Endothelial cell of umbilical vein (primary cell): ENCODE results near the gene SUCNR1. TPM values are rescaled to one million over a fixed set of nuclear protein-coding genes. Genes with fewer than 3 reads are reported as not detected.

ENCODE experiments used
- BruUV-seq: library from RNA; stranded (reverse); fragments of 400-500 nt; replicated peaks from 2 replicates; lab custom pipeline; 2021; lab: Mats Ljungman, UMichigan
- CTCF ChIA-PET: fragments of 300-600, 350-600 bp; sonication (Branson Sonifier 250); formaldehyde crosslinking; loops from one replicate; lab custom pipeline; 2021; ENCODE audit warnings: antibody characterized with exemption, inconsistent platforms; lab: Charles Lee
- POLR2A ChIA-PET: fragments of 300-600, 350-600 bp; sonication (Branson Sonifier 250); formaldehyde crosslinking; loops from one replicate; lab custom pipeline; 2021; ENCODE audit warnings: antibody characterized with exemption, inconsistent platforms; lab: Charles Lee
- DNase-seq: peaks from one replicate; pipeline ENCODE4 v3.0.0-alpha.2; 2011; ENCODE audit warnings: low read depth, low spot score
- FAIRE-seq: peaks from 2 replicates; lab custom pipeline; 2011; peaks lifted over from hg19 to GRCh38; lab: Jason Lieb, UNC
- H2AFZ ChIP-seq: 2 replicates; pipeline ENCODE4 v1.6.0; 2012; ENCODE audit warnings: low read depth, low read length, control low read depth, inconsistent platforms
- H3K27ac ChIP-seq: 2 replicates; pipeline ENCODE4 v1.5.1; 2011; ENCODE audit warnings: low read depth, mild to moderate bottlenecking, control low read depth, low read length, moderate library complexity; ENCODE audit not compliant: insufficient read depth
- H3K27me3 ChIP-seq, 2 experiments: 2 replicates each; pipeline versions ENCODE4 v1.6.0 to v1.6.1; 2011; ENCODE audit warnings: low read length in 2 of 2, mixed read lengths in 1 of 2; ENCODE audit not compliant: control insufficient read depth in 2 of 2, insufficient read depth in 2 of 2
- H3K36me3 ChIP-seq, 2 experiments: 2 replicates in 1 of 2; 3 replicates in 1 of 2; pipeline ENCODE4 v1.5.1; 2011; ENCODE audit warnings: low read length in 2 of 2, mild to moderate bottlenecking in 1 of 2, moderate library complexity in 1 of 2; ENCODE audit not compliant: control insufficient read depth in 2 of 2, insufficient read depth in 2 of 2; ENCODE audit errors: extremely low read depth in 1 of 2
- H3K4me1 ChIP-seq: 3 replicates; pipeline ENCODE4 v1.5.1; 2011; ENCODE audit warnings: mild to moderate bottlenecking, low read length; ENCODE audit not compliant: control insufficient read depth, insufficient read depth; ENCODE audit errors: extremely low read depth
- H3K4me2 ChIP-seq: 2 replicates; pipeline ENCODE4 v1.6.1; 2011; ENCODE audit warnings: low read length, control low read depth, mixed read lengths; ENCODE audit not compliant: insufficient read depth
- H3K4me3 ChIP-seq, 3 experiments: fragments of 200-600 bp in 1 of 3; sonication (generic), shearing (Covaris generic) in 1 of 3; replicated peaks in 1 of 3; 2 replicates each; pipeline ENCODE4 v1.5.1; 2011 to 2016; ENCODE audit warnings: control low read depth in 3 of 3, low read length in 3 of 3, mild to moderate bottlenecking in 2 of 3, inconsistent platforms in 1 of 3, low read depth in 1 of 3, moderate library complexity in 1 of 3; ENCODE audit not compliant: insufficient read depth in 1 of 3
- H3K79me2 ChIP-seq: 2 replicates; pipeline ENCODE4 v1.6.0; 2012; ENCODE audit warnings: low read length, inconsistent platforms; ENCODE audit not compliant: control insufficient read depth, insufficient read depth
- H3K9ac ChIP-seq: replicated peaks from 2 replicates; pipeline ENCODE3; 2011; ENCODE audit warnings: low read length, control low read depth; ENCODE audit not compliant: insufficient read depth; ENCODE audit errors: extremely low read depth
- H3K9me1 ChIP-seq: replicated peaks from 3 replicates; pipeline ENCODE4 v1.6.0; 2011; ENCODE audit warnings: mild to moderate bottlenecking, low read length; ENCODE audit not compliant: control insufficient read depth, insufficient read depth; ENCODE audit errors: extremely low read depth
- H3K9me3 ChIP-seq: replicated peaks from 2 replicates; pipeline ENCODE4 v1.5.1; 2012; ENCODE audit warnings: low read length, inconsistent platforms; ENCODE audit not compliant: control insufficient read depth, insufficient read depth
- H4K20me1 ChIP-seq: replicated peaks from 2 replicates; pipeline ENCODE3; 2011; ENCODE audit warnings: mild to moderate bottlenecking, low read length; ENCODE audit not compliant: control insufficient read depth, insufficient read depth; ENCODE audit errors: extremely low read depth
- EZH2 ChIP-seq: IDR thresholded peaks from 2 replicates; pipeline ENCODE4 v1.6.1; 2012; ENCODE audit warnings: borderline replicate concordance, low read depth, mild to moderate bottlenecking, moderate library complexity, low read length, inconsistent platforms; ENCODE audit not compliant: severe bottlenecking
- FOS ChIP-seq: IDR thresholded peaks from 2 replicates; pipeline ENCODE4 v1.6.1; 2011; ENCODE audit warnings: mild to moderate bottlenecking, low read length, moderate library complexity, borderline replicate concordance; ENCODE audit not compliant: insufficient read depth
- GATA2 ChIP-seq: IDR thresholded peaks from 2 replicates; pipeline ENCODE4 v1.7.0; 2011; ENCODE audit warnings: low read depth, mild to moderate bottlenecking, moderate library complexity, mixed read lengths, low read length; ENCODE audit not compliant: insufficient read length, insufficient read depth
- JUN ChIP-seq: IDR thresholded peaks from 2 replicates; pipeline ENCODE4 v1.6.1; 2011; ENCODE audit warnings: borderline replicate concordance, low read depth; ENCODE audit not compliant: insufficient read length, insufficient read depth
- MYC ChIP-seq: IDR thresholded peaks from one replicate; pipeline ENCODE4 v1.6.1; 2011; ENCODE audit warnings: mild to moderate bottlenecking, low read depth, low read length
- POLR2A ChIP-seq: IDR thresholded peaks from 2 replicates; pipeline ENCODE4 v1.6.1; 2012; ENCODE audit warnings: low read depth, mild to moderate bottlenecking, control low read depth, low read length
- POLR2AphosphoS5 ChIP-seq: IDR thresholded peaks from 2 replicates; pipeline ENCODE4 v1.6.1; 2012; ENCODE audit warnings: low read depth, mild to moderate bottlenecking, control low read depth, low read length, moderate library complexity; ENCODE audit not compliant: insufficient read depth
- dilution Hi-C: fragments of 300-500 bp; cut with MboI; formaldehyde crosslinking; loops from one replicate; pipeline ENCODE4 v1.15.0; 2019; ENCODE audit warnings: low sequenced_read_pairs; ENCODE audit not compliant: extremely low pct_ligation_motif_present
- intact Hi-C: fragments of 100-400 bp; cut with micrococcal nuclease; formaldehyde crosslinking; loops from one replicate; pipeline ENCODE4 v1.10.0; 2022
- polyA plus RNA-seq, 4 experiments: library from polyadenylated mRNA; depleted of rRNA in 3 of 4; stranded (reverse) in 3 of 4; unstranded in 1 of 4; fragments of >200 nt; gene quantifications; 2 replicates each; pipeline versions ENCODE4 v1.2.1 to v1.2.3, GENCODE V29; 2011 to 2012; ENCODE audit warnings: missing spikeins in 1 of 4
- total RNA-seq: library from RNA; stranded (reverse); gene quantifications from 2 replicates; pipeline ENCODE4 v1.2.3, GENCODE V29; 2021
- TF ChIP-seq, protein P1 (sequence below): IDR thresholded peaks from 2 replicates; pipeline ENCODE4 v1.6.1; 2011; ENCODE audit not compliant: insufficient read depth, insufficient read length
- TF ChIP-seq, protein P2 (sequence below), 2 donors: IDR thresholded peaks; 1 replicate in 1 of 2; 2 replicates in 1 of 2; pipeline ENCODE4 v1.5.1; 2011; ENCODE audit warnings: low read length in 2 of 2, mild to moderate bottlenecking in 2 of 2, moderate library complexity in 2 of 2, control low read depth in 1 of 2, inconsistent platforms in 1 of 2, low read depth in 1 of 2; ENCODE audit not compliant: insufficient read depth in 1 of 2; ENCODE audit errors: extremely low read depth in 1 of 2

SUCNR1 gene
- total and polyA plus RNA-seq, 2 donors (not counting 3 experiments of a cell fraction or from before 2014, with no cell fraction given): not detected

DNA sequence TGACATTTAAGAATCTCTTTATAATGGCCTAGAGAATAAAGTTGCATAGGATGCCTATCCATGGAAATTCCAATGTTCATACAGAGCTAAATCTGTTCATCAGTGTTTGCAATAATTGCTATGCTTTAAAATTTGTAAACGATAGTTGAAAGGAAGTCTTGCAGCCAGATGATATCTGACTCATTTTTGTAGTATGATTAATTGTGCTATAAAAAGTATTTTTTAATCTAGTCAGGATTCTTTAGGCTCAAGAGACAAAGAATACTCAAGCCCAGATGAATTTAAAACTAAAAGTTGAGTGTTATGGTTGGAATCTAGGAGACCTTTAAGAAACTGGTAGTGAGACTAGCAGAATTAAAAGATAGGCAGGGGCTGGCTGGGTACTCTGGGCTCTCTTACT lies 50.5 kb downstream of the SUCNR1 start:
- no peak overlapping the region for H2AFZ ChIP-seq
- POLR2A ChIA-PET: no interaction called here
- TF ChIP-seq POLR2A (no peak), GATA2 (peak; percentile 41), MYC (no peak), FOS (peak; percentile 74), EZH2 (no peak), JUN (peak; percentile 41), POLR2AphosphoS5 (no peak)
- TF ChIP-seq, protein P1, sequence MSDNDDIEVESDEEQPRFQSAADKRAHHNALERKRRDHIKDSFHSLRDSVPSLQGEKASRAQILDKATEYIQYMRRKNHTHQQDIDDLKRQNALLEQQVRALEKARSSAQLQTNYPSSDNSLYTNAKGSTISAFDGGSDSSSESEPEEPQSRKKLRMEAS: no peak
- TF ChIP-seq, protein P2, sequence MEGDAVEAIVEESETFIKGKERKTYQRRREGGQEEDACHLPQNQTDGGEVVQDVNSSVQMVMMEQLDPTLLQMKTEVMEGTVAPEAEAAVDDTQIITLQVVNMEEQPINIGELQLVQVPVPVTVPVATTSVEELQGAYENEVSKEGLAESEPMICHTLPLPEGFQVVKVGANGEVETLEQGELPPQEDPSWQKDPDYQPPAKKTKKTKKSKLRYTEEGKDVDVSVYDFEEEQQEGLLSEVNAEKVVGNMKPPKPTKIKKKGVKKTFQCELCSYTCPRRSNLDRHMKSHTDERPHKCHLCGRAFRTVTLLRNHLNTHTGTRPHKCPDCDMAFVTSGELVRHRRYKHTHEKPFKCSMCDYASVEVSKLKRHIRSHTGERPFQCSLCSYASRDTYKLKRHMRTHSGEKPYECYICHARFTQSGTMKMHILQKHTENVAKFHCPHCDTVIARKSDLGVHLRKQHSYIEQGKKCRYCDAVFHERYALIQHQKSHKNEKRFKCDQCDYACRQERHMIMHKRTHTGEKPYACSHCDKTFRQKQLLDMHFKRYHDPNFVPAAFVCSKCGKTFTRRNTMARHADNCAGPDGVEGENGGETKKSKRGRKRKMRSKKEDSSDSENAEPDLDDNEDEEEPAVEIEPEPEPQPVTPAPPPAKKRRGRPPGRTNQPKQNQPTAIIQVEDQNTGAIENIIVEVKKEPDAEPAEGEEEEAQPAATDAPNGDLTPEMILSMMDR (IDR thresholded peaks at IDR 0.05; ENCODE audit: extremely low read depth in 1 of 2, insufficient read depth in 1 of 2, low read depth in 1 of 2, low read length in 2 of 2): no peak

More for the DNA sequence above, 50.5 kb downstream of the SUCNR1 start:
- CTCF ChIA-PET: no interaction called here
- Histone ChIP-seq H3K4me2 (peak overlapping the region; percentile 64), H3K36me3 (no peaks in the 10 kb centered on the region), H3K9me3 (no peaks in the 10 kb centered on the region), H4K20me1 (no peaks in the 10 kb centered on the region), H3K79me2 (no peaks in the 10 kb centered on the region), H3K4me3 (no peak overlapping the region), H3K27me3 (no peaks in the 10 kb centered on the region), H3K9me1 (no peaks in the 10 kb centered on the region), H3K27ac (peak overlapping the region; percentile 44), H3K4me1 (peaks cover 32% of the 10 kb centered on the region), H3K9ac (peak overlapping the region; percentile 21)
- BruUV-seq: no TSS peak
- FAIRE-seq (no peak), DNase-seq (peak; percentile 65)
- dilution Hi-C loops: no loop called here
- intact Hi-C loops: loop anchor here (1.0 to 10.0 kb wide), 4 partner anchors 52 to 648 kb away; partner anchors contain the start of gene MBNL1
